ENCODE data around the gene ATP5ME. TPM values are rescaled to one million over a fixed set of nuclear protein-coding genes. Genes with fewer than 3 reads are reported as not detected.

Gene ATP5ME
- total and polyA plus RNA-seq, 2 donors: 492 to 602 TPM

DNA sequence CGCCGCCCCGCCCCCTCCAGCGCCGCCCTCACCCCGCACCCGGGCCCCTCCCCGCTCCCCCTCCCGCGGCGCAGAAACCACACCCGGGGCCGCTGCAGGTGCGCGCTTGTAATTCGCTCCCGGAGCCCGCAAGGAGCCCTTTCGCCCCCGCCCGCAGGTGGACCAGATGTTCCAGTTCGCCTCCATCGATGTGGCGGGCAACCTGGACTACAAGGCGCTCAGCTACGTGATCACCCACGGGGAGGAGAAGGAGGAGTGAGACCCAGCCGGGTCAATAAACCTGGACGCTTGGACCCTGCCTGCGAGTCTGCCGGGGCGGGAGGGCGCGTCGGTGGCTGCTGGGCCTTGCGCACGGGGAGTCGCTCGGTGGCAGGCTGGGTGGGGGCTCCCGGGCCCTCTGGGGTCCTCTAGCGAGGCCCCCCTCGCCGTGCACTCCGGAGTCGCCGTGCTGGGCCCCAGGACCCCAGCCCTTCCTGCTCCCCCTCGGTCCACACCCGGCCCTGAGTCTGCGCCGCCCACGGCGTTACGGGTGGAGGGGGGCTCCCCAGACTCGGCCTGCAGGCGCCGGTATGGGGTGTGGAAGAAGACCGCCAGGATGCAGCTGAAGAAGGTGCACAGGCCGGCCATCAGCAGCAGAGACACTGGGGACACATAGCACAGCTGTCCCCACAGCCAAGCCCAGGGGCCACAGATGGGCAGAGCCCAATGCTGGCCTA lies 7.8 kb upstream of the ATP5ME start:
- Histone ChIP-seq H3K4me1 (ENCODE audit: control insufficient read depth in 2 of 2, insufficient read depth in 2 of 2, low read length in 2 of 2) (peaks cover 3 to 11% of the 10 kb centered on the region in 2 donors), H3K9me3 (ENCODE audit: control insufficient read depth in 2 of 2, insufficient read depth in 1 of 2, low read length in 1 of 2) (no peaks in the 10 kb centered on the region), H3K27me3 (ENCODE audit: control insufficient read depth in 2 of 2, insufficient read depth in 1 of 2, low read length in 1 of 2) (peaks cover 3 to 26% of the 10 kb centered on the region in 2 donors), H3K36me3 (ENCODE audit: control insufficient read depth in 2 of 2, insufficient read depth in 2 of 2, low read length in 1 of 2) (no peaks in the 10 kb centered on the region), H3K27ac (ENCODE audit: low read depth in 1 of 2, low read length in 1 of 2) (no peak overlapping the region), H3K4me3 (ENCODE audit: low read length in 2 of 2) (no peak overlapping the region)
- peak in 3 of 9 donors; percentile 39 to 70 (median 46) for DNase-seq (ENCODE audit: low read depth in 6 of 9, low spot score in 9 of 9)
- WGBS: 91% methylated on average over 55 of the region's 58 CpGs

DNA sequence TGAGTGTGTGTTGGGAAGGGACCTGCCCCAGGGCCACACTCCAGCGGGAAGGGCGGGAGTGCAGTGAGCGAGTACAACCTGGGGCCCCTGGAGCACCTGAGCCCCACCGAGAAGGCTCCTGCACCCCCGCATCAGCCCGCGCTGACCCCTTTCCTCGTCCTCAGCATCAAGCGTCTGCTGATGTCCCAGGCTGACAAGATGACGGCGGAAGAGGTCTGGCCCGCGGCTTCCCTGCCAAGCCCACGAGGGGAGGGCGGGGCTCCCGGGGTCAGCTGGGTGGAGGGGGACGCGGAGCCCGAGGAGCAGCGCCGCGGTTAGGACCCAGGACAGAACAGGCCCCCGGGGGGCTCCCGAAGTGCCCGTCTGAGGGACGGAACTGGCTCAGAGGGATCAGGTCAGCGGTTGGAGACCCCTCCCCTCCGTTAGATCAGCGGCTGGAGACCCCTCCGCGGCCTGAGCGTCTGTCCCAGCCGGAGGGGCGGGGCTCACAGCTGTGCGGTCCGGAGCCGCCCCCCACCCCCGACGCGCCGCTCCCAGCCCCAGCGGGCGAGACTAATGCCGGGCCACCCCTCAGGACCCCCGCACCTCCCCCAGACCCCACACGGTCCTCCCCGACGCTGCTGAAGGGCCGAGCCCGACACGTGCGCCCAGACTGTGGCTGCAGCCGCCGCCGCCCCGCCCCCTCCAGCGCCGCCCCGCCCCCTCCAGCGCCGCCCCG lies 7.0 kb upstream of the ATP5ME start:
- WGBS: 24% methylated on average over 62 of the region's 62 CpGs
- Histone ChIP-seq H3K27ac (ENCODE audit: low read depth in 1 of 2, low read length in 1 of 2) (no peak overlapping the region), H3K9me3 (ENCODE audit: control insufficient read depth in 2 of 2, insufficient read depth in 1 of 2, low read length in 1 of 2) (no peaks in the 10 kb centered on the region), H3K4me1 (ENCODE audit: control insufficient read depth in 2 of 2, insufficient read depth in 2 of 2, low read length in 2 of 2) (peaks cover 3 to 16% of the 10 kb centered on the region in 2 donors), H3K36me3 (ENCODE audit: control insufficient read depth in 2 of 2, insufficient read depth in 2 of 2, low read length in 1 of 2) (no peaks in the 10 kb centered on the region), H3K4me3 (ENCODE audit: low read length in 2 of 2) (peak overlapping the region in 1 of 2 donors; percentile 29), H3K27me3 (ENCODE audit: control insufficient read depth in 2 of 2, insufficient read depth in 1 of 2, low read length in 1 of 2) (peaks cover 3 to 26% of the 10 kb centered on the region in 2 donors)
- peak in 1 of 9 donors; percentile 45 for DNase-seq (ENCODE audit: low read depth in 6 of 9, low spot score in 9 of 9)

DNA sequence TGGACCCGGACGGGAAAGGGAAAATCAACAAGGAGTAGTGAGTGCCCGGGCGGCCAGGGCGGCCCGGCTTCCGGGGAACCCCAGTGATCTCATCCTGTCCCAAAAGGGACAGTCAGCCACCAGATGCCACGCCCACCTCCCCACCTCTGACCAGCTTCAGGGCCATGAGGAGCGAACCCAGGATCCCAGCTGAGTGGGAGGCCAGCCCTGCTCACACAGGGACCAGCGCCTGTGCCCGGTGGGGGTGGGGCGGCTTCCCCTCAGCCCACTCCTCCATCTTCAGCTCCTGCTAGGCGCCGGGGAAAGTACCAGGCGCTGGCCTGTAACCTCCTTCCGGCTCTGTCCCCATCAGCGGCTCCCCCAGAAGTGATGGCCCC lies 6.5 kb upstream of the ATP5ME start:
- DNase-seq (ENCODE audit: low read depth in 6 of 9, low spot score in 9 of 9): no peak
- Histone ChIP-seq H3K4me3 (ENCODE audit: low read length in 2 of 2) (no peak overlapping the region), H3K27me3 (ENCODE audit: control insufficient read depth in 2 of 2, insufficient read depth in 1 of 2, low read length in 1 of 2) (peaks cover 3 to 26% of the 10 kb centered on the region in 2 donors), H3K4me1 (ENCODE audit: control insufficient read depth in 2 of 2, insufficient read depth in 2 of 2, low read length in 2 of 2) (peaks cover 3 to 18% of the 10 kb centered on the region in 2 donors), H3K36me3 (ENCODE audit: control insufficient read depth in 2 of 2, insufficient read depth in 2 of 2, low read length in 1 of 2) (no peaks in the 10 kb centered on the region), H3K9me3 (ENCODE audit: control insufficient read depth in 2 of 2, insufficient read depth in 1 of 2, low read length in 1 of 2) (no peaks in the 10 kb centered on the region), H3K27ac (ENCODE audit: low read depth in 1 of 2, low read length in 1 of 2) (no peak overlapping the region)
- 86% methylated on average over 17 of the region's 17 CpGs for WGBS

DNA sequence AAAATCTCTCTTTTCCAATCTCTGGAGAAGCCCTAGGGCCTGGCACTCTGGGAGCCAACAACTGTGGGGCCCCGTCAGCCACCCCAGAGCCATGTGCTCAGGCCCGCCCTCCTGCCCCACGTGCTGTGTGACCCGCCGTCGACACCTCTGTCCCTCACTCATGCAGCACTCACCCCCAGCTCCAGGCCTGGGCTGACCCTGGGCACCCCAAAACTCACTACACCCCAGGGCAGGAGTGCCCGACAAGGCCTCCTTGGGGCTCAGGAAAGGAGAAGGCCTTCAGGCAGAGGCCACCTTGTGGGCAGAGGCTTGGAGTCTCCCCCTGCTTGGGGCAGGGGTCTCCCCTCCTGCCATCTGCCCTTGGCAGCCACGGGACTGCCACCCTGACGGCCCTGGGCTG lies 6.0 kb upstream of the ATP5ME start:
- Histone ChIP-seq H3K4me3 (ENCODE audit: low read length in 2 of 2) (no peak overlapping the region), H3K4me1 (ENCODE audit: control insufficient read depth in 2 of 2, insufficient read depth in 2 of 2, low read length in 2 of 2) (peaks cover 7 to 23% of the 10 kb centered on the region in 2 donors), H3K36me3 (ENCODE audit: control insufficient read depth in 2 of 2, insufficient read depth in 2 of 2, low read length in 1 of 2) (no peaks in the 10 kb centered on the region), H3K27me3 (ENCODE audit: control insufficient read depth in 2 of 2, insufficient read depth in 1 of 2, low read length in 1 of 2) (peaks cover 3 to 26% of the 10 kb centered on the region in 2 donors), H3K27ac (ENCODE audit: low read depth in 1 of 2, low read length in 1 of 2) (no peak overlapping the region), H3K9me3 (ENCODE audit: control insufficient read depth in 2 of 2, insufficient read depth in 1 of 2, low read length in 1 of 2) (no peaks in the 10 kb centered on the region)
- 95% methylated on average over 9 of the region's 9 CpGs for WGBS
- DNase-seq (ENCODE audit: low read depth in 6 of 9, low spot score in 9 of 9): no peak

- no peak overlapping the region for H3K4me3 ChIP-seq (ENCODE audit: low read length in 2 of 2)
- peaks cover 3 to 26% of the 10 kb centered on the region in 2 donors for H3K27me3 ChIP-seq (ENCODE audit: control insufficient read depth in 2 of 2, insufficient read depth in 1 of 2, low read length in 1 of 2)
- no peak for DNase-seq (ENCODE audit: low read depth in 6 of 9, low spot score in 9 of 9)
- no peak overlapping the region for H3K27ac ChIP-seq (ENCODE audit: low read depth in 1 of 2, low read length in 1 of 2)
- H3K36me3 ChIP-seq (ENCODE audit: control insufficient read depth in 2 of 2, insufficient read depth in 2 of 2, low read length in 1 of 2): no peaks in the 10 kb centered on the region
- H3K9me3 ChIP-seq (ENCODE audit: control insufficient read depth in 2 of 2, insufficient read depth in 1 of 2, low read length in 1 of 2): no peaks in the 10 kb centered on the region
- WGBS: 96% methylated on average over 11 of the region's 11 CpGs
- H3K4me1 ChIP-seq (ENCODE audit: control insufficient read depth in 2 of 2, insufficient read depth in 2 of 2, low read length in 2 of 2): peaks cover 11 to 27% of the 10 kb centered on the region in 2 donors
Observed at GRCh38 chr4:679629-680028, 5.6 kb upstream of the ATP5ME start.

GRCh38 chr4:679104-679481 lies 5.0 kb upstream of the ATP5ME start:
- peaks cover 3 to 26% of the 10 kb centered on the region in 2 donors for H3K27me3 ChIP-seq (ENCODE audit: control insufficient read depth in 2 of 2, insufficient read depth in 1 of 2, low read length in 1 of 2)
- H3K36me3 ChIP-seq (ENCODE audit: control insufficient read depth in 2 of 2, insufficient read depth in 2 of 2, low read length in 1 of 2): no peaks in the 10 kb centered on the region
- WGBS: 95% methylated on average over 13 of the region's 13 CpGs
- DNase-seq (ENCODE audit: low read depth in 6 of 9, low spot score in 9 of 9): no peak
- no peaks in the 10 kb centered on the region for H3K9me3 ChIP-seq (ENCODE audit: control insufficient read depth in 2 of 2, insufficient read depth in 1 of 2, low read length in 1 of 2)
- H3K4me1 ChIP-seq (ENCODE audit: control insufficient read depth in 2 of 2, insufficient read depth in 2 of 2, low read length in 2 of 2): peaks cover 11 to 24% of the 10 kb centered on the region in 2 donors
- H3K4me3 ChIP-seq (ENCODE audit: low read length in 2 of 2): no peak overlapping the region
- no peak overlapping the region for H3K27ac ChIP-seq (ENCODE audit: low read depth in 1 of 2, low read length in 1 of 2)

- no peaks in the 10 kb centered on the region for H3K36me3 ChIP-seq (ENCODE audit: control insufficient read depth in 2 of 2, insufficient read depth in 2 of 2, low read length in 1 of 2)
- peaks cover 14 to 21% of the 10 kb centered on the region in 2 donors for H3K4me1 ChIP-seq (ENCODE audit: control insufficient read depth in 2 of 2, insufficient read depth in 2 of 2, low read length in 2 of 2)
- H3K27me3 ChIP-seq (ENCODE audit: control insufficient read depth in 2 of 2, insufficient read depth in 1 of 2, low read length in 1 of 2): peaks cover 3 to 26% of the 10 kb centered on the region in 2 donors
- H3K4me3 ChIP-seq (ENCODE audit: low read length in 2 of 2): no peak overlapping the region
- DNase-seq (ENCODE audit: low read depth in 6 of 9, low spot score in 9 of 9): no peak
- no peaks in the 10 kb centered on the region for H3K9me3 ChIP-seq (ENCODE audit: control insufficient read depth in 2 of 2, insufficient read depth in 1 of 2, low read length in 1 of 2)
- no peak overlapping the region for H3K27ac ChIP-seq (ENCODE audit: low read depth in 1 of 2, low read length in 1 of 2)
- 93% methylated on average over 14 of the region's 14 CpGs for WGBS
Observed at GRCh38 chr4:678331-679103, 4.4 kb upstream of the ATP5ME start.

- H3K27me3 ChIP-seq (ENCODE audit: control insufficient read depth in 2 of 2, insufficient read depth in 1 of 2, low read length in 1 of 2): peaks cover 3 to 26% of the 10 kb centered on the region in 2 donors
- H3K9me3 ChIP-seq (ENCODE audit: control insufficient read depth in 2 of 2, insufficient read depth in 1 of 2, low read length in 1 of 2): no peaks in the 10 kb centered on the region
- peaks cover 0 to 4% of the 10 kb centered on the region in 2 donors for H3K36me3 ChIP-seq (ENCODE audit: control insufficient read depth in 2 of 2, insufficient read depth in 2 of 2, low read length in 1 of 2)
- 89% methylated on average over 26 of the region's 26 CpGs for WGBS
- peaks cover 19 to 25% of the 10 kb centered on the region in 2 donors for H3K4me1 ChIP-seq (ENCODE audit: control insufficient read depth in 2 of 2, insufficient read depth in 2 of 2, low read length in 2 of 2)
- no peak overlapping the region for H3K27ac ChIP-seq (ENCODE audit: low read depth in 1 of 2, low read length in 1 of 2)
- no peak overlapping the region for H3K4me3 ChIP-seq (ENCODE audit: low read length in 2 of 2)
- DNase-seq (ENCODE audit: low read depth in 6 of 9, low spot score in 9 of 9): no peak
Observed at GRCh38 chr4:677431-678293, 3.6 kb upstream of the ATP5ME start.

All from thymus (tissue), 11 donors.